ENCODE results near the gene YIPF5. TPM values are rescaled to one million over a fixed set of nuclear protein-coding genes. Genes with fewer than 3 reads are reported as not detected.

The YIPF5 gene
- 194 and 240 TPM in 2 replicates for total RNA-seq

DNA sequence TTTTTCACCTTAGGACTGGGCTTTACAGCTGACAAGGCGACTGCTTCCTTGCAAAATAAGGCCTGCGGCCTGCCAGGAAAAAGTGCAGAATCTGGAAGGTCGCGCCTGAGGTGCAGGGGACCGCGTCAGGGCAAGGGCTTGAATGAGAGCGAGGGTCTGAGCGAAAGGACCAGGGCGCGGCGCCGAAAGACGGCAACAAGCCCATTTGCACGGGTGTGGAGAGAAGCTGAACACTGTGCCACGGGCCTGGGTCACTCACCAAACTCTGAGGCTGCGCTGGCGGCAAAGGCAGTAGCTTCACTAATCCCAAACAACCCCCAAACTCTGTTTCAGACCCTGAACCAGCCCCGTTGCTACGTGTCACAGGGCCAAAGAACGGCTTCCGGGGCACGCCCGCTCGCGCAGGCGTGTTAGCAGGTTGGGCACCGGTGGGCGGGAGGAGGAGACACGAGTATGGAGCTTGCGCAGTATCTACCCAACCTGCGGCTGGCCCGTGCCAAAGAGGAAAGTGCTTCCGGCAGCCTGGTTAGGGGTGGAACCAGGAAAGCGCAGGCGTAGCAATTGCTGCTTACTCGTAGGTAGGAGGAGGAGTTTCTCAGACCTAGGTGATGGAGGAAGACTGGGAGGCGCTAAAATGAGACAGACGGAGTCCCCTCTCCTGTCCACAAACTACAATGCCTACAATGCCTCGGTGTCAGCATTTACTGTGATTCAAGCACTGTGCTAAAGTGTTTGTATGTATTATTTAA, at the start of gene YIPF5, which contains the start of gene KCTD16:
YIPF5 (minus strand) TSS at position 384 of the 749 bp plus-strand sequence. CDS start 704 bp downstream, outside the sequence.
KCTD16 (plus strand) TSS at position 598 of the 749 bp plus-strand sequence.

Other genes starting within 250 kb of the YIPF5 start
- gene KCTD16, start 214 bp upstream of the YIPF5 start, total RNA-seq: 2.3 and 4.2 TPM in 2 replicates

Measured in regular cardiac myocyte (primary cell).